Middle frontal gyrus (tissue), 1 donor: ENCODE data around the gene INA.

Experiments used
- DNase-seq: peaks from one replicate; pipeline ENCODE4 v3.0.0-alpha.2; 2015; ENCODE audit warnings: low spot score; ENCODE audit errors: extremely low spot score

The INA gene

GRCh38 chr10:103273041-103273441 is 3.9 kb upstream of the INA start:
- DNase-seq = peak; percentile 25

- no peak for DNase-seq
Observed at GRCh38 chr10:103276251-103276895, 565 bp upstream of the INA start.

GRCh38 chr10:103277713-103278536 is 987 bp downstream of the INA start:
- DNase-seq = no peak

GRCh38 chr10:103278537-103278823 is 1.5 kb downstream of the INA start:
- no peak for DNase-seq

GRCh38 chr10:103278862-103279298 is 1.9 kb downstream of the INA start:
- DNase-seq = no peak

- DNase-seq = no peak
Observed at GRCh38 chr10:103280031-103280430, 3.1 kb downstream of the INA start.

GRCh38 chr10:103280506-103280905 is 3.6 kb downstream of the INA start:
- no peak for DNase-seq

- DNase-seq = no peak
Observed at GRCh38 chr10:103281753-103282152, 4.8 kb downstream of the INA start.

GRCh38 chr10:103282961-103283360 is 6.0 kb downstream of the INA start:
- DNase-seq = no peak

GRCh38 chr10:103284170-103284569 is 7.2 kb downstream of the INA start:
- DNase-seq = no peak

- DNase-seq = no peak
Observed at GRCh38 chr10:103287992-103288391, 11.1 kb downstream of the INA start.

GRCh38 chr10:103291588-103291987 is 14.7 kb downstream of the INA start:
- no peak for DNase-seq

- no peak for DNase-seq
Observed at GRCh38 chr10:103295374-103296015, 18.6 kb downstream of the INA start.

GRCh38 chr10:103307594-103307993 is 30.7 kb downstream of the INA start:
- no peak for DNase-seq

- DNase-seq = no peak
Observed at GRCh38 chr10:103310197-103310596, 33.3 kb downstream of the INA start.

GRCh38 chr10:103316087-103316486 is 39.1 kb downstream of the INA start:
- DNase-seq = no peak

GRCh38 chr10:103327906-103328305 is 51.0 kb downstream of the INA start:
- no peak for DNase-seq

GRCh38 chr10:103333934-103334520 is 57.1 kb downstream of the INA start:
- DNase-seq = no peak

GRCh38 chr10:103334567-103334966 is 57.6 kb downstream of the INA start:
- DNase-seq = no peak

GRCh38 chr10:103336370-103336769 is 59.4 kb downstream of the INA start:
- no peak for DNase-seq
